Stimulated activated CD4-positive, alpha-beta T cell treated with anti-CD3 and anti-CD28 coated beads, Interleukin-2, amount 100 ng/mL, for 4 hours (primary cell): ENCODE results near the gene FGF8.

Source experiments
- DNase-seq: peaks from one replicate; pipeline ENCODE4 v3.0.0-alpha.2; 2020; ENCODE audit warnings: low read depth

FGF8 gene

DNA sequence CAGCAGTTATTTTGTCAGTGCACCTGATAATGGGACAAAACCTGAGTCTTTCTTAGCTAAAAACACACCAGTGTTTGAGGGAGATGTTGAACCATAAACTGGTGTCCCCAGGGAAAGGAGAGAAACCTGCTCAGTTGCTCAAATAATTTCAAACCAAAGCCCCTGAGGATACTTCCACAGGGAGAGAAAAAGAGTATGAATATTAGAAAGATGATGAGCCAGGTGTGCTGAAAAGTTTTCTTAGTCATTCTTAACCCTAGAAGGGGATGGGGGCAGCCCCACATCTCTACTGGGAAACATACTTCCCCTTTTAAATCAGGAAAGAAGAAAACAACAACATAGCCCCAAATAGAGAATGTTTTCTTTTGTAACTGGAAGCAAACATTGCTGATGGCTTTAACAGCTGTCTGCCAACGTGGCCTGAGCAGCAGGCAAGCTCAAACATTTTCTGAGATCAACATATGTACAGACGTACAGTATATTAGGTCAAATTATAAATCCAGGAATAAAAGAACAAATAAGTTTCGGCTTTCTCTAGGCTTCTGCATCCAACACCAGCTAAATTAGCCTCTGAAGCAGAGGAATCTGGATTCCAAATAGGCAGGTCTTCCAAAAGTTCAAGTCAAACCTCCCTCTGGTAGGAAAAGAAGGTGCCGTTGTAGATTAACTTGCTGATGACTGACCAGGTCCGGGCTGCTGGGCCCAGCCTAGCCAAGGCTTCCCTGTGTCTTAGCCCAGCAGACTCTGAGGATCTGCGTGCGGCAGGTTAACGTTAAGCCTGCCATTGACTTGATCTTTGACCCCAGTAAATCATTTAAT, 50.4 kb downstream of the FGF8 start:
- DNase-seq = no peak

GRCh38 chr10:101724446-101724845, 51.5 kb downstream of the FGF8 start:
- no peak for DNase-seq

DNA sequence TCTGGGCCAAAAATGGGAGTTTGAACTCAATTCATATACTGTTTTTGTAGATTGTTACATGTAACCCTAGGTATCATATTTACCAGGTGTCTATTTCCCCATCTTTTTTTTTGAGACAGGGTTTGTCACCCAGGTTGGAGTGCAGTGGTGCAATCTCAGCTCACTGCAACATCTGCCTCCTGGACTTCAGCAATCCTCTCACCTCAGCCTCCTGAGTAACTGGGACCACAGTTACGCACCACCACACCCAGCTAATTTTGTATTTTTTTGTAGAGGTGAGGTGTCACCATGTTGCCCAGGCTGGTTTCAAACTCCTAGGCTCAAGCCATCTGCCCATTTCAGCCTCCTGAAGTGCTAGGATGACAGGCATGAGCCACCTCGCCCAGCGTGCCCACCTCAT, 52.7 kb downstream of the FGF8 start:
- no peak for DNase-seq

GRCh38 chr10:101721806-101722205, 54.1 kb downstream of the FGF8 start:
- DNase-seq = no peak

- no peak for DNase-seq
These were observed 55.2 kb downstream of the FGF8 start for GRCh38 chr10:101720606-101721230.
